Liver (tissue), 3 donors: ENCODE results near the gene ZNF280D.

Source experiments
- CTCF ChIP-seq: fragments of 150-350 bp; IDR thresholded peaks from 2 replicates; pipeline ENCODE4 v1.5.1; 2017; ENCODE audit warnings: improper control_type of control experiment, low read depth, low read length; ENCODE audit not compliant: missing input control
- EGR1 ChIP-seq, 2 donors: IDR thresholded peaks; 2 replicates each; pipeline ENCODE4 v1.6.1; 2016 to 2018; ENCODE audit warnings: antibody characterized with exemption in 2 of 2, low read depth in 2 of 2
- GABPA ChIP-seq, 2 donors: IDR thresholded peaks in 1 of 2; conservative IDR thresholded peaks in 1 of 2; 2 replicates each; pipeline ENCODE4 v1.6.1; 2016; ENCODE audit warnings: antibody characterized with exemption in 2 of 2, mild to moderate bottlenecking in 1 of 2, moderate library complexity in 1 of 2
- MAX ChIP-seq: IDR thresholded peaks from 2 replicates; pipeline ENCODE4 v1.6.1; 2016; ENCODE audit warnings: antibody characterized with exemption
- TAF1 ChIP-seq: conservative IDR thresholded peaks from 2 replicates; pipeline ENCODE4 v1.6.1; 2016; ENCODE audit warnings: antibody characterized with exemption, mild to moderate bottlenecking
- YY1 ChIP-seq: IDR thresholded peaks from 2 replicates; pipeline ENCODE4 v1.6.1; 2016; ENCODE audit warnings: antibody characterized with exemption, mild to moderate bottlenecking
- TF ChIP-seq, protein P1 (sequence below): IDR thresholded peaks from 2 replicates; pipeline ENCODE4 v1.6.1; 2016; ENCODE audit warnings: antibody characterized with exemption, mild to moderate bottlenecking
- TF ChIP-seq, protein P2 (sequence below): IDR thresholded peaks from 2 replicates; pipeline ENCODE4 v1.6.1; 2016; ENCODE audit warnings: antibody characterized with exemption
- donor health status: healthy.
- donor health status: healthy.

DNA sequence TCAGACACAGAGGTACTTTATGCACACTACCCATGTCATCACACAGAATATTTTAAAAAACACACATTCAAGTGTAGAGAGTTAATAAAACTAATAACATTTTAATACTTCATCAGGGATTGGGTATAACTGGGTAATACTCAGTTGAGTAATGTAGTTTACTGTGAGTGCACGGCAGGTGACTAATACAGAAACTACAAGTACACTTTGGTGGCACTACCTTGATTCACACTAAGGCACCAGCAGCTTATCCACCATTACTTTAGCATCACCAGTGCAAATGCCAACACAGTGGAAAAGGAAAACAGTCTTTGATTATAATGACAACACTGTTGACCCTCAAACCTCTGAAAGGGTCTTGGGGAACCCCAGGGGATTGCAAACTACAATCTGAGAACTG, 33.6 kb downstream of the ZNF280D start:
- TF ChIP-seq CTCF: no peak
- TF ChIP-seq TAF1: no peak
- TF ChIP-seq, protein P1, sequence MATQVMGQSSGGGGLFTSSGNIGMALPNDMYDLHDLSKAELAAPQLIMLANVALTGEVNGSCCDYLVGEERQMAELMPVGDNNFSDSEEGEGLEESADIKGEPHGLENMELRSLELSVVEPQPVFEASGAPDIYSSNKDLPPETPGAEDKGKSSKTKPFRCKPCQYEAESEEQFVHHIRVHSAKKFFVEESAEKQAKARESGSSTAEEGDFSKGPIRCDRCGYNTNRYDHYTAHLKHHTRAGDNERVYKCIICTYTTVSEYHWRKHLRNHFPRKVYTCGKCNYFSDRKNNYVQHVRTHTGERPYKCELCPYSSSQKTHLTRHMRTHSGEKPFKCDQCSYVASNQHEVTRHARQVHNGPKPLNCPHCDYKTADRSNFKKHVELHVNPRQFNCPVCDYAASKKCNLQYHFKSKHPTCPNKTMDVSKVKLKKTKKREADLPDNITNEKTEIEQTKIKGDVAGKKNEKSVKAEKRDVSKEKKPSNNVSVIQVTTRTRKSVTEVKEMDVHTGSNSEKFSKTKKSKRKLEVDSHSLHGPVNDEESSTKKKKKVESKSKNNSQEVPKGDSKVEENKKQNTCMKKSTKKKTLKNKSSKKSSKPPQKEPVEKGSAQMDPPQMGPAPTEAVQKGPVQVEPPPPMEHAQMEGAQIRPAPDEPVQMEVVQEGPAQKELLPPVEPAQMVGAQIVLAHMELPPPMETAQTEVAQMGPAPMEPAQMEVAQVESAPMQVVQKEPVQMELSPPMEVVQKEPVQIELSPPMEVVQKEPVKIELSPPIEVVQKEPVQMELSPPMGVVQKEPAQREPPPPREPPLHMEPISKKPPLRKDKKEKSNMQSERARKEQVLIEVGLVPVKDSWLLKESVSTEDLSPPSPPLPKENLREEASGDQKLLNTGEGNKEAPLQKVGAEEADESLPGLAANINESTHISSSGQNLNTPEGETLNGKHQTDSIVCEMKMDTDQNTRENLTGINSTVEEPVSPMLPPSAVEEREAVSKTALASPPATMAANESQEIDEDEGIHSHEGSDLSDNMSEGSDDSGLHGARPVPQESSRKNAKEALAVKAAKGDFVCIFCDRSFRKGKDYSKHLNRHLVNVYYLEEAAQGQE: no peak
- no peak for TF ChIP-seq GABPA (IDR thresholded peaks at IDR 0.05 in 1 of 2, conservative IDR thresholded peaks at IDR 0.05 in 1 of 2)
- TF ChIP-seq MAX: no peak
- TF ChIP-seq, protein P2, sequence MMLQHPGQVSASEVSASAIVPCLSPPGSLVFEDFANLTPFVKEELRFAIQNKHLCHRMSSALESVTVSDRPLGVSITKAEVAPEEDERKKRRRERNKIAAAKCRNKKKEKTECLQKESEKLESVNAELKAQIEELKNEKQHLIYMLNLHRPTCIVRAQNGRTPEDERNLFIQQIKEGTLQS: no peak
- no peak for TF ChIP-seq YY1
- no peak for TF ChIP-seq EGR1 (IDR thresholded peaks at IDR 0.05; ENCODE audit: low read depth in 2 of 2)
